Karpas-422 (cell line): ENCODE results near the gene CMTM6. TPM values are rescaled to one million over a fixed set of nuclear protein-coding genes. Genes with fewer than 3 reads are reported as not detected.
"Not testable (repeated sequence)": the region's sequence is repeated elsewhere in the genome, so short reads cannot be mapped to it uniquely, and the experiment has no call there.

Source experiments
- DNase-seq: peaks from one replicate; pipeline ENCODE4 v3.0.0-alpha.2; 2015
- H2AFZ ChIP-seq: fragments of 200-600 bp; sonication (generic); 2 replicates; pipeline ENCODE4 v1.6.1; 2014; ENCODE audit warnings: antibody characterized with exemption, low read length, mixed read lengths
- H3K27ac ChIP-seq: fragments of 200-600 bp; sonication (generic); 2 replicates; pipeline ENCODE4 v1.5.1; 2014; ENCODE audit warnings: mild to moderate bottlenecking, low read length, moderate library complexity
- H3K27me3 ChIP-seq: fragments of 200-600 bp; sonication (generic); 2 replicates; pipeline ENCODE4 v1.6.1; 2014; ENCODE audit warnings: low read length, mixed read lengths
- H3K36me3 ChIP-seq: fragments of 200-600 bp; sonication (generic); 2 replicates; pipeline ENCODE4 v1.6.1; 2014; ENCODE audit warnings: low read length, mixed read lengths; ENCODE audit not compliant: insufficient read depth
- H3K4me1 ChIP-seq: fragments of 200-600 bp; sonication (generic); 2 replicates; pipeline ENCODE4 v1.6.1; 2014; ENCODE audit warnings: mild to moderate bottlenecking, low read length, mixed read lengths
- H3K4me2 ChIP-seq: fragments of 200-600 bp; sonication (generic); 2 replicates; pipeline ENCODE4 v1.6.1; 2014; ENCODE audit warnings: low read length, low read depth, mild to moderate bottlenecking; ENCODE audit not compliant: poor library complexity, severe bottlenecking
- H3K4me3 ChIP-seq: fragments of 200-600 bp; sonication (generic); 2 replicates; pipeline ENCODE4 v1.5.1; 2014; ENCODE audit warnings: mild to moderate bottlenecking, antibody characterized with exemption, low read length, mixed read lengths
- H3K79me2 ChIP-seq: fragments of 200-600 bp; sonication (generic); 2 replicates; pipeline ENCODE4 v1.6.1; 2014; ENCODE audit warnings: mild to moderate bottlenecking, low read length, mixed read lengths
- H3K9ac ChIP-seq: fragments of 200-600 bp; sonication (generic); 2 replicates; pipeline ENCODE4 v1.6.0; 2014; ENCODE audit warnings: low read length
- H3K9me2 ChIP-seq: fragments of 200-600 bp; sonication (generic), shearing (Covaris generic); replicated peaks from 2 replicates; pipeline ENCODE4 v1.6.0; 2014; ENCODE audit warnings: mild to moderate bottlenecking, low read length, moderate library complexity; ENCODE audit not compliant: insufficient read depth
- H3K9me3 ChIP-seq: fragments of 300-700, 200-600 bp; sonication (generic); 2 replicates; pipeline ENCODE4 v1.6.1; 2014; ENCODE audit warnings: low read length, mixed read lengths
- H4K20me1 ChIP-seq: fragments of 200-600 bp; sonication (generic); 2 replicates; pipeline ENCODE4 v1.6.1; 2014; ENCODE audit warnings: mild to moderate bottlenecking, antibody characterized with exemption, low read length, low read depth; ENCODE audit not compliant: insufficient read depth
- total RNA-seq: library from RNA; depleted of rRNA; stranded (reverse); fragments of >200 nt; shearing (Covaris generic); gene quantifications from 2 replicates; pipeline ENCODE4 v1.2.3, GENCODE V29; 2014; ENCODE audit warnings: low replicate concordance

The CMTM6 gene
- total RNA-seq, 1 experiment from 2014 or later, result 171 TPM

DNA sequence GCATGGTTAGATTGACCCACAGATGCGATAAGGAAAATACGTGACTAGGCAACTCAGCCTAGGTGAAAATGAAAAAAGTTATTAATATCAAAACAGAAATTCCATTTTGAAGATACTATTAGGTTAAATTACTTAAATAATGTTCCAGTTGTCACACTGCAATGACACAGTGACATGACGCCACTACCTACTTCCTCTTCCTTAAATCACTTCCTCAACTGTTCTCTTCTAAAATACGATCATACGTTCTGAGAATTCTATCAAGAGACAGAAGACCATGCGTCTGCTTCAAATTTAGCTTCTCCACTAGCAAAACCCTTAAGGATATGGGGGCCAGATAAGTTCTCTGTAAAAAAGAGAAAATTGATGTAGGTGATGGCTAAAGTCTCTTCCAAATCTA, 18.2 kb downstream of the CMTM6 start:
- Histone ChIP-seq H3K9ac (peak overlapping the region; percentile 62), H3K4me2 (peak overlapping the region; percentile 79), H3K79me2 (peaks cover 52% of the 10 kb centered on the region), H3K4me3 (peak overlapping the region; percentile 56), H2AFZ (peak overlapping the region; percentile 74; the same call in 1 of the 2 replicates), H3K27ac (peak overlapping the region; percentile 94), H3K9me2 (no peaks in the 10 kb centered on the region), H3K4me1 (peaks cover 32% of the 10 kb centered on the region), H3K27me3 (no peaks in the 10 kb centered on the region), H4K20me1 (no peaks in the 10 kb centered on the region), H3K36me3 (peaks cover 43% of the 10 kb centered on the region), H3K9me3 (no peaks in the 10 kb centered on the region)
- DNase-seq, result peak; percentile 87

GRCh38 chr3:32483772-32484171, 18.9 kb downstream of the CMTM6 start:
- Histone ChIP-seq H4K20me1 (no peaks in the 10 kb centered on the region), H3K36me3 (peaks cover 47% of the 10 kb centered on the region), H3K9me2 (no peaks in the 10 kb centered on the region), H3K27ac (peak overlapping the region; percentile 94), H2AFZ (no peak overlapping the region), H3K4me1 (peaks cover 35% of the 10 kb centered on the region), H3K9me3 (no peaks in the 10 kb centered on the region), H3K4me2 (peak overlapping the region; percentile 79), H3K27me3 (no peaks in the 10 kb centered on the region), H3K9ac (peak overlapping the region; percentile 62), H3K4me3 (peak overlapping the region; percentile 56; the same call in 1 of the 2 replicates), H3K79me2 (peaks cover 59% of the 10 kb centered on the region)
- DNase-seq, result peak; percentile 71

DNA sequence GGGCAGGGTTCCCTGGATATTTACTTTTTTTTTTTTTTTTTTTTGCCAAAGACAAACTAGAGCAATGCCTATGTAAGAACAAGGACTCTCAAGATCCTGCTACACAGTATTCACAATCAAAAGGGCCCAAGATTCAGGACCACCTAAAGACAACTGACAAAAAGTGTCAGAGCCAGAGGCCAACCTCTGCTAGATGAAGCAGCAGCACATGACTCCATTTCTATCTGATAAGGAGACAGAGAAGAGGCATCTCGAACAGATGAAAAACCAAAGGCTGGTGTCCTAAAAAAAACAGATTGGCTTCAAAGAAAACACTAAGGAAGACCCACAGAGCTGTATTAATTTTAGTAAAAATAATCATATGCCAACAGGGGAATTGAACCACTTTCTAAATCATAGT, 20.0 kb downstream of the CMTM6 start:
- peaks cover 48% of the 10 kb centered on the region for H3K36me3 ChIP-seq
- H4K20me1 ChIP-seq, result no peaks in the 10 kb centered on the region
- no peak overlapping the region for H3K9ac ChIP-seq
- no peak overlapping the region for H3K4me2 ChIP-seq
- H3K27ac ChIP-seq, result peak overlapping the region; percentile 94
- no peaks in the 10 kb centered on the region for H3K9me2 ChIP-seq
- no peak for DNase-seq
- H3K27me3 ChIP-seq, result no peaks in the 10 kb centered on the region
- H3K79me2 ChIP-seq, result peaks cover 57% of the 10 kb centered on the region
- H3K9me3 ChIP-seq, result no peaks in the 10 kb centered on the region
- peaks cover 44% of the 10 kb centered on the region for H3K4me1 ChIP-seq
- H2AFZ ChIP-seq, result no peak overlapping the region
- H3K4me3 ChIP-seq, result no peak overlapping the region

DNA sequence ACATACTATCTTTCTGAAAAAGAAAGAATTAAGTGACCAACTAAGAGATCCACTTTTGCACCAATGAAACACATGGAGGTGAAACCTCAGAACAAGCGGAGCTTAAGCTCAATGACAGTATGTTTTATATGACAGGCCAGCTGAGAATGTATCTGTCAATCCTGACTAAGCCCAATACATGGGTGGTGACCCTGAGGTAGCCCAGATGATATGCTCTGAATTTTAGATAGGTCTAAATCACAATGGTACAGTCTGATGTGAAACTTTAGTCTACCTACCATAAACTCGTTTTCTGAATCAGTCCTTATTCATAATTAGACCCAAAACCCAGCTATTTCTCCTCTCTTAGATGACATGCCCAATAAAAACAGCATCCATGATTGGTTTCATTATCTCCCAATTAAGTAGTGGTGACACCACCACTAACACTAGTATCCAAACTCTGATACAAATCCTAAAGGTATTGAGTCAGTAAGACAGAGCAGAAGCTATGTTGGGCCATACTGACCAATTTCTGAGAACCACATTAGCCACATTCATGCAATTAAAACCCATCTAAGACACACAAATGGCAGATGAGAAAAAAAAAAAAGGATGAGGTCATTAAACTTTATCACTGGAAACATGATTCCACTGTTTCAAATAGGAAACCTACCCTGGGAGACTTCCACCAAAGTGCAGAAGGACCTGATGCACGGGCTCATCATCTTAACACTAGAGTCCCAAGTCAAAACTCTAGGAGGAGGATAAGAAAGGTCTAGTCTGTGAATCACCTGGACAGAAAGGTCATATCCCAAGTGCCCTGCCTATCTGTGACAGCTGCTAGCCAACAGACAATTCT, 20.6 kb downstream of the CMTM6 start:
- H3K9me2 ChIP-seq, result no peaks in the 10 kb centered on the region
- H3K27me3 ChIP-seq, result no peaks in the 10 kb centered on the region
- peak overlapping the region; percentile 94; the same call in 1 of the 2 replicates for H3K27ac ChIP-seq
- H3K4me1 ChIP-seq, result peaks cover 51% of the 10 kb centered on the region
- DNase-seq, result no peak
- H3K4me2 ChIP-seq, result no peak overlapping the region
- peaks cover 46% of the 10 kb centered on the region for H3K36me3 ChIP-seq
- H3K9me3 ChIP-seq, result no peaks in the 10 kb centered on the region
- H2AFZ ChIP-seq, result no peak overlapping the region
- H3K9ac ChIP-seq, result no peak overlapping the region
- H3K4me3 ChIP-seq, result no peak overlapping the region
- no peaks in the 10 kb centered on the region for H4K20me1 ChIP-seq
- peaks cover 60% of the 10 kb centered on the region for H3K79me2 ChIP-seq

GRCh38 chr3:32480604-32481003, 22.0 kb downstream of the CMTM6 start:
- Histone ChIP-seq H3K27me3 (no peaks in the 10 kb centered on the region), H3K9me2 (no peaks in the 10 kb centered on the region), H3K4me1 (peaks cover 52% of the 10 kb centered on the region), H3K4me2 (no peak overlapping the region), H3K9ac (no peak overlapping the region), H4K20me1 (no peaks in the 10 kb centered on the region), H3K9me3 (no peaks in the 10 kb centered on the region), H3K27ac (no peak overlapping the region), H3K4me3 (no peak overlapping the region), H2AFZ (no peak overlapping the region), H3K79me2 (peaks cover 74% of the 10 kb centered on the region), H3K36me3 (peaks cover 46% of the 10 kb centered on the region)
- DNase-seq, result no peak

GRCh38 chr3:32474201-32474600, 28.5 kb downstream of the CMTM6 start:
- Histone ChIP-seq H3K79me2 (peaks cover 47% of the 10 kb centered on the region), H3K27ac (no peak overlapping the region), H3K9ac (no peak overlapping the region), H3K27me3 (no peaks in the 10 kb centered on the region), H3K4me1 (peaks cover 43% of the 10 kb centered on the region), H2AFZ (no peak overlapping the region), H4K20me1 (no peaks in the 10 kb centered on the region), H3K9me3 (no peaks in the 10 kb centered on the region), H3K36me3 (peaks cover 30% of the 10 kb centered on the region), H3K9me2 (no peaks in the 10 kb centered on the region), H3K4me3 (no peak overlapping the region), H3K4me2 (no peak overlapping the region)
- no peak for DNase-seq

DNA sequence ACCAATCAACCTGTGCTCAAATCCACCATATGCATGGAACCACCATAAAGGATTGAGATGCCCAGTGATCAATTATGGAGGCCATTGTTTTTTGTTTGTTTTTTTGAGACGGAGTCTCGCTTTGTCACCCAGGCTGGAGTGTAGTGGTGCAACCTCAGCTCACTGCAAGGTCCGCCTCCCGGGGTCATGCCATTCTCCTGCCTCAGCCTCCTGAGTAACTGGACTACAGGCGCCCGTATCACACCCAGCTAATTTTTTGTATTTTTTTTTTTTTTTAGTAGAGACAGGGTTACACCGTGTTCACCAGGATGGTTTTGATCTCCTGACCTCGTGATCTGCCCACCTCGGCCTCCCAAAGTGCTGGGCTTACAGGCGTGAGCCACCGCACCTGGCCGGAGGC, 30.5 kb downstream of the CMTM6 start:
- H3K27me3 ChIP-seq, H3K4me2 ChIP-seq, H3K27ac ChIP-seq, H3K4me3 ChIP-seq, H3K9me3 ChIP-seq, DNase-seq, H4K20me1 ChIP-seq, H3K9ac ChIP-seq, H2AFZ ChIP-seq, H3K9me2 ChIP-seq: not testable (repeated sequence)
- peaks cover 21% of the 10 kb centered on the region for H3K36me3 ChIP-seq
- H3K4me1 ChIP-seq, result peaks cover 39% of the 10 kb centered on the region
- peaks cover 35% of the 10 kb centered on the region for H3K79me2 ChIP-seq

- Histone ChIP-seq H2AFZ (no peak overlapping the region), H3K9me2 (no peaks in the 10 kb centered on the region), H3K27ac (peak overlapping the region; percentile 62; the same call in 1 of the 2 replicates), H3K4me2 (no peak overlapping the region), H3K9ac (no peak overlapping the region), H3K4me1 (peaks cover 33% of the 10 kb centered on the region), H3K79me2 (peaks cover 26% of the 10 kb centered on the region), H4K20me1 (no peaks in the 10 kb centered on the region), H3K27me3 (no peaks in the 10 kb centered on the region), H3K36me3 (peaks cover 20% of the 10 kb centered on the region), H3K9me3 (no peaks in the 10 kb centered on the region), H3K4me3 (no peak overlapping the region)
- DNase-seq, result no peak
These were observed 31.4 kb downstream of the CMTM6 start for GRCh38 chr3:32471246-32471645.
